HG02678 (cell line): Measurements from ENCODE around the gene AHNAK2.
"Not testable (repeated sequence)": the region's sequence is repeated elsewhere in the genome, so short reads cannot be mapped to it uniquely, and the experiment has no call there.

ENCODE experiments used
- ATAC-seq: cut with Tn5 transposase; IDR thresholded peaks from one replicate; pipeline ENCODE4 v1.9.1; 2021; ENCODE audit warnings: mild to moderate bottlenecking, moderate library complexity; ENCODE audit not compliant: unreplicated experiment

Gene AHNAK2

GRCh38 chr14:104904650-104905578 lies 73.3 kb downstream of the AHNAK2 start:
- not testable (repeated sequence) for ATAC-seq

GRCh38 chr14:104903990-104904389 lies 74.2 kb downstream of the AHNAK2 start:
- no peak for ATAC-seq

GRCh38 chr14:104900639-104901512 lies 77.3 kb downstream of the AHNAK2 start:
- ATAC-seq, result no peak

- no peak for ATAC-seq
Measured at GRCh38 chr14:104899781-104900180, 78.4 kb downstream of the AHNAK2 start.

- ATAC-seq, result no peak
Measured at GRCh38 chr14:104898870-104899510, 79.2 kb downstream of the AHNAK2 start.

- no peak for ATAC-seq
Measured at GRCh38 chr14:104898195-104898558, 80.0 kb downstream of the AHNAK2 start.

- no peak for ATAC-seq
Measured at GRCh38 chr14:104897330-104898194, 80.6 kb downstream of the AHNAK2 start.

GRCh38 chr14:104895786-104896661 lies 82.2 kb downstream of the AHNAK2 start:
- ATAC-seq, result no peak

GRCh38 chr14:104895207-104895785 lies 82.9 kb downstream of the AHNAK2 start:
- ATAC-seq, result no peak

- no peak for ATAC-seq
Measured at GRCh38 chr14:104894331-104895206, 83.6 kb downstream of the AHNAK2 start.

GRCh38 chr14:104893435-104894207 lies 84.6 kb downstream of the AHNAK2 start:
- ATAC-seq, result no peak

- no peak for ATAC-seq
Measured at GRCh38 chr14:104892531-104893434, 85.4 kb downstream of the AHNAK2 start.

GRCh38 chr14:104891664-104892530 lies 86.3 kb downstream of the AHNAK2 start:
- ATAC-seq, result no peak

- ATAC-seq, result no peak
Measured at GRCh38 chr14:104891121-104891551, 87.0 kb downstream of the AHNAK2 start.

GRCh38 chr14:104890292-104890691 lies 87.9 kb downstream of the AHNAK2 start:
- not testable (repeated sequence) for ATAC-seq
